HepG2 (cell line): ENCODE results near the gene SCUBE1.

Source experiments
- ATF2 ChIP-seq: sonication (generic); formaldehyde crosslinking; IDR thresholded peaks from 2 replicates; pipeline ENCODE4 v1.4.0; 2020; ENCODE audit warnings: missing genetic modification reagents
- CC2D1A ChIP-seq: sonication (generic); formaldehyde crosslinking; IDR thresholded peaks from 2 replicates; pipeline ENCODE4 v1.8.1; 2023; ENCODE audit warnings: mild to moderate bottlenecking, missing genetic modification reagents
- GZF1 ChIP-seq: sonication (generic); formaldehyde crosslinking; IDR thresholded peaks from 2 replicates; pipeline ENCODE4 v1.5.1; 2020; ENCODE audit warnings: mild to moderate bottlenecking, missing genetic modification reagents
- KMT2B ChIP-seq: IDR thresholded peaks from 2 replicates; pipeline ENCODE4 v1.6.1; 2016; ENCODE audit warnings: missing genetic modification reagents, missing compliant biosample characterization
- POGK ChIP-seq: sonication (generic); formaldehyde crosslinking; conservative IDR thresholded peaks from 2 replicates; pipeline ENCODE4 v1.8.0; 2022; ENCODE audit warnings: mild to moderate bottlenecking, moderate library complexity, missing genetic modification reagents
- POGZ ChIP-seq: sonication (generic); formaldehyde crosslinking; IDR thresholded peaks from 2 replicates; pipeline ENCODE4 v1.4.0; 2020; ENCODE audit warnings: mild to moderate bottlenecking, missing genetic modification reagents
- SNAPC2 ChIP-seq: sonication (generic); formaldehyde crosslinking; IDR thresholded peaks from 2 replicates; pipeline ENCODE4 v1.8.1; 2022; ENCODE audit warnings: mild to moderate bottlenecking, missing genetic modification reagents
- ZNF12 ChIP-seq: sonication (generic); formaldehyde crosslinking; IDR thresholded peaks from 2 replicates; pipeline ENCODE4 v1.5.0; 2020; ENCODE audit warnings: missing genetic modification reagents
- ZNF382 ChIP-seq: sonication (generic); formaldehyde crosslinking; IDR thresholded peaks from 2 replicates; pipeline ENCODE4 v1.5.0; 2020; ENCODE audit warnings: missing genetic modification reagents, mild to moderate bottlenecking, borderline replicate concordance

GRCh38 chr22:43216738-43217137 is 126.4 kb downstream of the SCUBE1 start:
- TF ChIP-seq ZNF382 (CRISPR knock-in tag) (no peak), KMT2B (CRISPR knock-in tag) (no peak), ZNF12 (CRISPR knock-in tag) (no peak), POGZ (no peak), SNAPC2 (CRISPR knock-in tag) (no peak), GZF1 (CRISPR knock-in tag) (no peak), CC2D1A (CRISPR knock-in tag) (no peak), POGK (no peak), ATF2 (no peak)
